GM23248 (cell line): Measurements from ENCODE around the gene POFUT2.

Source experiments
- EZH2 ChIP-seq: fragments of 200-600 bp; sonication (generic); IDR thresholded peaks from 2 replicates; pipeline ENCODE4 v1.6.1; 2018; ENCODE audit warnings: antibody characterized with exemption, mild to moderate bottlenecking; ENCODE audit not compliant: insufficient read depth, poor library complexity, severe bottlenecking
- EZH2phosphoT487 ChIP-seq: fragments of 200-600 bp; sonication (generic); IDR thresholded peaks from 2 replicates; pipeline ENCODE4 v1.6.1; 2018; ENCODE audit warnings: antibody characterized with exemption, moderate library complexity, mild to moderate bottlenecking, low read depth; ENCODE audit not compliant: insufficient read depth

- no peak for TF ChIP-seq EZH2
- 0 out of 2 replicates have a peak, but pooled peaks have one; percentile 54 for TF ChIP-seq EZH2phosphoT487
Observed at GRCh38 chr21:45228171-45228641, 59.5 kb downstream of the POFUT2 start.
